RWPE1 (cell line): ENCODE results near the gene CFAP141.
A peak's percentile ranks its signal among the peaks of the same experiment; 100 is the strongest.

Experiments used
- CTCF ChIA-PET: fragments of 350-600 bp; sonication (Branson Sonifier 250); formaldehyde crosslinking; extraction: SDS; loops from one replicate; lab custom pipeline; 2021; lab: Yijun Ruan, JAX
- POLR2A ChIA-PET: fragments of 400-600 bp; formaldehyde crosslinking; extraction: SDS; loops from one replicate; lab custom pipeline; 2020; ENCODE audit warnings: antibody characterized with exemption; ENCODE audit not compliant: low non-redundant PET; lab: Yijun Ruan, JAX
- DNase-seq: peaks from one replicate; pipeline ENCODE4 v3.0.0; 2012; ENCODE audit warnings: low spot score
- H3K27ac ChIP-seq: fragments of 450-650 bp; 2 replicates; pipeline ENCODE4 v1.5.1; 2017
- CTCF ChIP-seq: fragments of 450-650 bp; conservative IDR thresholded peaks from 2 replicates; pipeline ENCODE4 v1.5.1; 2017; ENCODE audit warnings: low read depth, mild to moderate bottlenecking

CFAP141 gene

GRCh38 chr1:154206196-154206595, at the start of gene CFAP141:
Gene CFAP141, minus strand, starts transcription at chr1:154206333. Its CDS starts 26 bp downstream, at chr1:154206307.
- TF ChIP-seq CTCF = no peak
- CTCF ChIA-PET = no interaction called here
- peak; percentile 71 for DNase-seq
- POLR2A ChIA-PET = no interaction called here
- peak within 1 kb of the TSS; percentile 28; the same call in 1 of the 2 replicates for H3K27ac ChIP-seq

GRCh38 chr1:154253671-154254070, 47.5 kb upstream of the CFAP141 start:
- DNase-seq = no peak
- POLR2A ChIA-PET = no interaction called here
- CTCF ChIA-PET = interaction anchor here (0.6 kb wide), 1 partner anchor 537 kb away, joined by 3 read pairs; no protein-coding TSS in a partner anchor
- no peak for TF ChIP-seq CTCF
- H3K27ac ChIP-seq = no peak overlapping the region

- H3K27ac ChIP-seq = no peak overlapping the region
- ChIA-PET POLR2A (no interaction called here), CTCF (interaction anchor here (1.0 kb wide), 1 partner anchor 8 kb away, joined by 4 read pairs; no protein-coding TSS in a partner anchor)
- no peak for DNase-seq
- TF ChIP-seq CTCF = no peak
Observed at GRCh38 chr1:154241703-154242351, 35.7 kb upstream of the CFAP141 start.

- no peak overlapping the region for H3K27ac ChIP-seq
- TF ChIP-seq CTCF = no peak
- ChIA-PET POLR2A (no interaction called here), CTCF (no interaction called here)
- DNase-seq = no peak
Observed at GRCh38 chr1:154240294-154240833, 34.2 kb upstream of the CFAP141 start.

GRCh38 chr1:154239491-154239890, 33.4 kb upstream of the CFAP141 start:
- ChIA-PET CTCF (interaction anchor here (0.6 kb wide), 1 partner anchor 32 kb away, joined by 3 read pairs; no protein-coding TSS in a partner anchor), POLR2A (no interaction called here)
- no peak for TF ChIP-seq CTCF
- H3K27ac ChIP-seq = no peak overlapping the region
- no peak for DNase-seq

- no peak for DNase-seq
- H3K27ac ChIP-seq = no peak overlapping the region
- CTCF ChIA-PET = no interaction called here
- no peak for TF ChIP-seq CTCF
- POLR2A ChIA-PET = no interaction called here
Observed at GRCh38 chr1:154237880-154238506, 31.9 kb upstream of the CFAP141 start.
